Measurements from ENCODE around the gene CCDC154.

DNA sequence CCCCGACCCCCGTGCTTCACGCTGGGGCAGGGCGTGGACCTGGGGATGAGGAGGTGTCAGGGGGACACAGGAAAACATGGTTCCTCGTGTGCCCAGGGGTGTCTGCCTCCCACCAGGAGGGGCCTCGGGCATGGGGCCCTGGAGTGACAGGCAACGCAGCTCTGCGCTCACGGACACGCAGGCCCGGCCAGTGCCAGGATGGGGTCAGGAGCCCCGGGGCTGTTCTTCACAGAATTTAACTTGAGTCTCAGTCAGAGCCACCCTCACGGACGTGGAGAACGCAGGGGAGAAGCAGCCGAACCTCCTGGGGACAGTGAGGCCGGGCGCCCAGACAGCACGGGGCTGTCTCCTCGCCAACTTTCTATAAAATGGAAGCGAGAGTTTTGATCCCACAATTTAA is 46.6 kb downstream of the CCDC154 start:
- no peak for TF ChIP-seq POLR2AphosphoS5 (IDR thresholded peaks at IDR 0.05; ENCODE audit: control insufficient read depth, insufficient read depth, low read depth, low read length)
- TF ChIP-seq, protein P1, sequence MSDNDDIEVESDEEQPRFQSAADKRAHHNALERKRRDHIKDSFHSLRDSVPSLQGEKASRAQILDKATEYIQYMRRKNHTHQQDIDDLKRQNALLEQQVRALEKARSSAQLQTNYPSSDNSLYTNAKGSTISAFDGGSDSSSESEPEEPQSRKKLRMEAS (CRISPR knock-in tag; IDR thresholded peaks at IDR 0.05): no peak
- TF ChIP-seq TEAD2 (tag; IDR thresholded peaks at IDR 0.05): no peak
- no peak for TF ChIP-seq TCF7 (IDR thresholded peaks at IDR 0.05; ENCODE audit: borderline replicate concordance)
- no peak for TF ChIP-seq CTBP1 (IDR thresholded peaks at IDR 0.05; ENCODE audit: borderline replicate concordance)
- TF ChIP-seq ZFP30 (CRISPR knock-in tag; IDR thresholded peaks at IDR 0.05; ENCODE audit: borderline replicate concordance): no peak
- no peak for TF ChIP-seq DNMT1 (IDR thresholded peaks at IDR 0.05)
- no peak for TF ChIP-seq ZNF232 (CRISPR knock-in tag; IDR thresholded peaks at IDR 0.05)
- no peak for TF ChIP-seq SNRNP70 (optimal IDR thresholded peaks at IDR 0.05; ENCODE audit: low read depth, low read length)
- TF ChIP-seq, protein P2, sequence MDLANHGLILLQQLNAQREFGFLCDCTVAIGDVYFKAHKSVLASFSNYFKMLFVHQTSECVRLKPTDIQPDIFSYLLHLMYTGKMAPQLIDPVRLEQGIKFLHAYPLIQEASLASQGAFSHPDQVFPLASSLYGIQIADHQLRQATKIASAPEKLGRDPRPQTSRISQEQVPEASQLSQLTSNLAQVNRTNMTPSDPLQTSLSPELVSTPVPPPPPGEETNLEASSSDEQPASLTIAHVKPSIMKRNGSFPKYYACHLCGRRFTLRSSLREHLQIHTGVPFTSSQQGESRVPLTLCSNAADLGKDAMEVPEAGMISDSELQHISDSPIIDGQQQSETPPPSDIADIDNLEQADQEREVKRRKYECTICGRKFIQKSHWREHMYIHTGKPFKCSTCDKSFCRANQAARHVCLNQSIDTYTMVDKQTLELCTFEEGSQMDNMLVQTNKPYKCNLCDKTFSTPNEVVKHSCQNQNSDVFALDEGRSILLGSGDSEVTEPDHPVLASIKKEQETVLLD (IDR thresholded peaks at IDR 0.05): no peak
- no peak for TF ChIP-seq FOXA3 (CRISPR knock-in tag; conservative IDR thresholded peaks at IDR 0.05 in 1 of 2, IDR thresholded peaks at IDR 0.05 in 1 of 2)
- no peak for TF ChIP-seq MED1 (CRISPR knock-in tag; IDR thresholded peaks at IDR 0.05; ENCODE audit: borderline replicate concordance)
- no peak for TF ChIP-seq HMG20A (CRISPR knock-in tag; conservative IDR thresholded peaks at IDR 0.05)
